Gastrocnemius medialis (tissue), 4 donors: ENCODE results near the gene NRG2. TPM values are rescaled to one million over a fixed set of nuclear protein-coding genes. Genes with fewer than 3 reads are reported as not detected.

Experiments used
- ATAC-seq, 2 donors: fragments of 150-250 bp; one replicate each; pipeline ENCODE4 v1.9.1; 2016
- DNase-seq, 2 donors: peaks; one replicate each; pipeline ENCODE4 v3.0.0-alpha.2; 2019
- H3K27ac ChIP-seq, 4 donors: fragments of 200-600 bp; sonication (generic); 1 replicate in 1 of 4; 2 replicates in 3 of 4; pipeline ENCODE4 v1.5.1; 2016 to 2018; ENCODE audit warnings: mild to moderate bottlenecking in 2 of 4, moderate library complexity in 1 of 4
- H3K27me3 ChIP-seq, 3 donors: fragments of 200-600 bp; sonication (generic) in 2 of 3; 1 replicate in 1 of 3; 2 replicates in 2 of 3; pipeline versions ENCODE4 v1.5.1 to v1.6.0; 2016 to 2019; ENCODE audit warnings: mild to moderate bottlenecking in 1 of 3, moderate library complexity in 1 of 3
- H3K36me3 ChIP-seq, 2 donors: fragments of 200-600 bp; sonication (generic) in 1 of 2; one replicate each; pipeline ENCODE4 v1.5.1; 2017 to 2018
- H3K4me1 ChIP-seq, 2 donors: fragments of 200-600 bp; sonication (generic) in 1 of 2; one replicate each; pipeline ENCODE4 v1.5.1; 2016 to 2017; ENCODE audit warnings: mild to moderate bottlenecking in 2 of 2
- H3K4me3 ChIP-seq, 4 donors: fragments of 200-600 bp; sonication (generic) in 3 of 4; 1 replicate in 1 of 4; 2 replicates in 3 of 4; pipeline ENCODE4 v1.5.1; 2016 to 2019; ENCODE audit warnings: mild to moderate bottlenecking in 2 of 4
- H3K9me3 ChIP-seq, 3 donors: fragments of 200-600 bp; sonication (generic) in 2 of 3; 1 replicate in 1 of 3; 2 replicates in 2 of 3; pipeline ENCODE4 v1.5.1; 2016 to 2019
- CTCF ChIP-seq, 5 experiments: fragments of 450-650 bp in 3 of 5; fragments of 200-600 bp in 2 of 5; sonication (generic) in 2 of 5; IDR thresholded peaks in 4 of 5; conservative IDR thresholded peaks in 1 of 5; 1 replicate in 4 of 5; 2 replicates in 1 of 5; pipeline ENCODE4 v1.5.1; 2016 to 2019; ENCODE audit warnings: antibody characterized with exemption in 5 of 5, mild to moderate bottlenecking in 3 of 5, moderate library complexity in 3 of 5
- POLR2A ChIP-seq, 2 donors: fragments of 450-650 bp; IDR thresholded peaks; one replicate each; pipeline ENCODE4 v1.6.1; 2017; ENCODE audit warnings: antibody characterized with exemption in 2 of 2, mild to moderate bottlenecking in 2 of 2, moderate library complexity in 2 of 2
- in situ Hi-C, 4 donors: fragments of 200-750 bp; cut with MboI; loops; one replicate each; pipeline versions ENCODE4 v1.15.0 to v1.8.0; 2017; ENCODE audit warnings: low sequenced_read_pairs in 4 of 4
- intact Hi-C: fragments of 100-400 bp; cut with DNase I; formaldehyde crosslinking; loops from one replicate; pipeline ENCODE4 v1.15.1; 2023; ENCODE audit warnings: low total_unique reads
- total RNA-seq, 4 donors: library from RNA; depleted of rRNA; stranded (reverse); fragments of >200 nt; gene quantifications; one replicate each; pipeline versions ENCODE4 v1.1.0 to v1.2.3, GENCODE V29; 2016

The NRG2 gene
- total RNA-seq, 4 donors from 2014 or later = 10.3 to 28.8 (median 20.0) TPM

- no peak overlapping the region for H3K4me3 ChIP-seq
- in situ Hi-C loops (no loop called here), intact Hi-C loops (no loop called here)
- TF ChIP-seq POLR2A (IDR thresholded peaks at IDR 0.05) (no peak), CTCF (IDR thresholded peaks at IDR 0.05 in 4 of 5, conservative IDR thresholded peaks at IDR 0.05 in 1 of 5) (no peak)
- no peak overlapping the region for H3K27ac ChIP-seq
- no peaks in the 10 kb centered on the region for H3K9me3 ChIP-seq
- no peaks in the 10 kb centered on the region for H3K36me3 ChIP-seq
- ATAC-seq (no peak), DNase-seq (no peak)
- no peaks in the 10 kb centered on the region for H3K4me1 ChIP-seq
- no peaks in the 10 kb centered on the region for H3K27me3 ChIP-seq
Measured at GRCh38 chr5:139812836-139813805, 230.0 kb downstream of the NRG2 start.

- intact Hi-C loops = no loop called here
Measured at GRCh38 chr5:139812323-139812722, 230.8 kb downstream of the NRG2 start.

GRCh38 chr5:139811274-139811607, 231.9 kb downstream of the NRG2 start:
- TF ChIP-seq POLR2A (IDR thresholded peaks at IDR 0.05) = no peak
- no peak for TF ChIP-seq CTCF (IDR thresholded peaks at IDR 0.05 in 4 of 5, conservative IDR thresholded peaks at IDR 0.05 in 1 of 5)
- H3K4me1 ChIP-seq = no peaks in the 10 kb centered on the region
- no peak for DNase-seq
- no peaks in the 10 kb centered on the region for H3K27me3 ChIP-seq
- in situ Hi-C loops = no loop called here
- no peak overlapping the region for H3K4me3 ChIP-seq
- no peak for ATAC-seq
- no peak overlapping the region for H3K27ac ChIP-seq
- intact Hi-C loops = no loop called here
- H3K9me3 ChIP-seq = no peaks in the 10 kb centered on the region
- no peaks in the 10 kb centered on the region for H3K36me3 ChIP-seq

More at GRCh38 chr5:139812323-139812722, 230.8 kb downstream of the NRG2 start:
- ATAC-seq (no peak), DNase-seq (no peak)
- Histone ChIP-seq H3K4me3 (no peak overlapping the region), H3K4me1 (no peaks in the 10 kb centered on the region), H3K27me3 (no peaks in the 10 kb centered on the region), H3K36me3 (no peaks in the 10 kb centered on the region), H3K9me3 (no peaks in the 10 kb centered on the region), H3K27ac (no peak overlapping the region)
- in situ Hi-C loops = no loop called here
- TF ChIP-seq CTCF (IDR thresholded peaks at IDR 0.05 in 4 of 5, conservative IDR thresholded peaks at IDR 0.05 in 1 of 5) = no peak
- no peak for TF ChIP-seq POLR2A (IDR thresholded peaks at IDR 0.05)

GRCh38 chr5:139810341-139811273, 232.5 kb downstream of the NRG2 start:
- Histone ChIP-seq H3K4me3 (no peak overlapping the region), H3K9me3 (no peaks in the 10 kb centered on the region), H3K27ac (no peak overlapping the region), H3K4me1 (no peaks in the 10 kb centered on the region), H3K27me3 (no peaks in the 10 kb centered on the region), H3K36me3 (no peaks in the 10 kb centered on the region)
- no peak for DNase-seq
- ATAC-seq = no peak
- in situ Hi-C loops = no loop called here
- intact Hi-C loops = no loop called here
- TF ChIP-seq CTCF (IDR thresholded peaks at IDR 0.05 in 4 of 5, conservative IDR thresholded peaks at IDR 0.05 in 1 of 5) (no peak), POLR2A (IDR thresholded peaks at IDR 0.05) (no peak)
